GM12873 (cell line): Measurements from ENCODE around the gene REXO1.

Experiments used
- TF ChIP-seq, protein P1 (sequence below): IDR thresholded peaks from 2 replicates; pipeline ENCODE4 v1.5.1; 2012; ENCODE audit warnings: low read depth, mild to moderate bottlenecking, moderate library complexity, low read length, control low read depth; ENCODE audit not compliant: insufficient read depth; ENCODE audit errors: missing control alignments

The REXO1 gene

GRCh38 chr19:1884719-1885334 lies 36.5 kb upstream of the REXO1 start:
- TF ChIP-seq, protein P1, sequence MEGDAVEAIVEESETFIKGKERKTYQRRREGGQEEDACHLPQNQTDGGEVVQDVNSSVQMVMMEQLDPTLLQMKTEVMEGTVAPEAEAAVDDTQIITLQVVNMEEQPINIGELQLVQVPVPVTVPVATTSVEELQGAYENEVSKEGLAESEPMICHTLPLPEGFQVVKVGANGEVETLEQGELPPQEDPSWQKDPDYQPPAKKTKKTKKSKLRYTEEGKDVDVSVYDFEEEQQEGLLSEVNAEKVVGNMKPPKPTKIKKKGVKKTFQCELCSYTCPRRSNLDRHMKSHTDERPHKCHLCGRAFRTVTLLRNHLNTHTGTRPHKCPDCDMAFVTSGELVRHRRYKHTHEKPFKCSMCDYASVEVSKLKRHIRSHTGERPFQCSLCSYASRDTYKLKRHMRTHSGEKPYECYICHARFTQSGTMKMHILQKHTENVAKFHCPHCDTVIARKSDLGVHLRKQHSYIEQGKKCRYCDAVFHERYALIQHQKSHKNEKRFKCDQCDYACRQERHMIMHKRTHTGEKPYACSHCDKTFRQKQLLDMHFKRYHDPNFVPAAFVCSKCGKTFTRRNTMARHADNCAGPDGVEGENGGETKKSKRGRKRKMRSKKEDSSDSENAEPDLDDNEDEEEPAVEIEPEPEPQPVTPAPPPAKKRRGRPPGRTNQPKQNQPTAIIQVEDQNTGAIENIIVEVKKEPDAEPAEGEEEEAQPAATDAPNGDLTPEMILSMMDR: no peak

- TF ChIP-seq, protein P1: no peak
Measured at GRCh38 chr19:1884291-1884718, 36.0 kb upstream of the REXO1 start.

- TF ChIP-seq, protein P1: no peak
Measured at GRCh38 chr19:1883784-1884183, 35.5 kb upstream of the REXO1 start.

DNA sequence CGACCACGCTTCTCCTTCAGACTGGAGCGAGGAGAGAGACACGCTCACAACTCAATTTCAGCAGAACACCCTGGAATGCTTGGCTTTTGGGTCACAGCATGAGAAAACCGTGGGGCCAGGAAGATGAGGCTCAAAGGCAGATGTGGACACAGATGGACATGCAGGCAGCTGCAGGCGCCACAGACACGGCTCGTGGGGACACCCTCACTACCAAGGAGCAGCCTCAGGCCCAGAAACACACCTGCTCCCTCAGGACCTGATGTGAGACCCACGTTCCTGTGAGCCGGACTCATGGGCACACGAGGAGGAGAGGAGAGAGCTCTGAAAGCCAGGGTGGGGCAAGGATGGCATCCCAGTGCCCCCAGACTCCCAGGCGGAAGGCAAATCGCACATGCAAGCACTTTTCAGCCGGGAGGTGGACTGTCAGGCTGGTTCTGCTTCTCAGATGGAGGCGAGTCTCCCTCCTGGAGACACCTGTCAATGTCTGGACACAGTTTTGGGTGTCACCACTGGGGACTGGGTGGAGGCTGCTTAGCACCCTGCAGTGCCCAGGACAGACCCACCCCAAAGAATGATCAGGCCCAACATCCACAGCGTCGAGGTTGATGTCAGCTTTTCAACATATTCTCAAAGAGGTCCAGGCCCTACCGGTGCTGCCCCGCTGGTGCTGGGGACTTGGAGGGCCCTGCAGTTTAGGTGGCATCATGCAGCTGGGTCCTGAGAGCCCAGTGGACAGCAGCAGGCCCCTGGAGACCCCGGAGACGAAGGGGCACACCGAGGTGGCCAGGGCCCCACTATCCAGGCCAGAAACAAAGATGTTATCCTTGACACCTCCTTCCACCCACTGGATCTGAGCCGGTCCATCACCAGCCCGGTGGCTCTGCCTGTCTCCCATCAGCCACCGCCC lies 34.8 kb upstream of the REXO1 start:
- TF ChIP-seq, protein P1: no peak

DNA sequence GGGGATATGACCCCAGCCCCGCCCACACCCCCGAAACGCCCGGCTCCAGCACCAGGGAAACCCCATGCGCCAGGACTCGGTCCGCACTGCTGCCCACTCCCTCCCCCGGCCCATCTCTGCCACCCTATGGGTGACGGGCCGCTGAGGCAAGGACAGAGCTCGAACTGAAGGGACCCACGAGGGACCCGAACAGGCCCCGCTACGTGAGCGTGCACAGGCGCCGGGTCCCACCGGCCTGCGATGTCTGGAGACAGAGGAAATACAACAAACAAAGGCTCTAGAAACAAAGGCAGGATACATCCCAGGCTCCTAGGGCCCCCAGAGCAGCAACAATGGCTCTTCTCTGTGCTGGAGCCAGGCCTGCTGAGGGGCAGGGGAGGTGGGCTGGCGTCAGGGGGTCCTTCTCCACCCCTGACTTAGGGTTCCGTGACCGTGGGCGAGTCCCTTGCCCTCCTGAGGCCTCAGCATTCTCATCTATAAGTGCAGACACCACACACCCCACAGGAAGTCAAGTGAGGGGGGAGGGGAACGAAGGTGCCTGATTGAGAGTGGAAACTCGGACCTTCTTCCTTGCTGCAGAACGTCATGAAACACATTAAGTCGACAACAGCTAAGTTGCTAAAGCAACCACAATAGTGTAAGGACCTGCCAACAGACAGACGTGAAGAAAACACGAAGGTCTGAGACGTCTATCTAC lies 34.0 kb upstream of the REXO1 start:
- TF ChIP-seq, protein P1: no peak

DNA sequence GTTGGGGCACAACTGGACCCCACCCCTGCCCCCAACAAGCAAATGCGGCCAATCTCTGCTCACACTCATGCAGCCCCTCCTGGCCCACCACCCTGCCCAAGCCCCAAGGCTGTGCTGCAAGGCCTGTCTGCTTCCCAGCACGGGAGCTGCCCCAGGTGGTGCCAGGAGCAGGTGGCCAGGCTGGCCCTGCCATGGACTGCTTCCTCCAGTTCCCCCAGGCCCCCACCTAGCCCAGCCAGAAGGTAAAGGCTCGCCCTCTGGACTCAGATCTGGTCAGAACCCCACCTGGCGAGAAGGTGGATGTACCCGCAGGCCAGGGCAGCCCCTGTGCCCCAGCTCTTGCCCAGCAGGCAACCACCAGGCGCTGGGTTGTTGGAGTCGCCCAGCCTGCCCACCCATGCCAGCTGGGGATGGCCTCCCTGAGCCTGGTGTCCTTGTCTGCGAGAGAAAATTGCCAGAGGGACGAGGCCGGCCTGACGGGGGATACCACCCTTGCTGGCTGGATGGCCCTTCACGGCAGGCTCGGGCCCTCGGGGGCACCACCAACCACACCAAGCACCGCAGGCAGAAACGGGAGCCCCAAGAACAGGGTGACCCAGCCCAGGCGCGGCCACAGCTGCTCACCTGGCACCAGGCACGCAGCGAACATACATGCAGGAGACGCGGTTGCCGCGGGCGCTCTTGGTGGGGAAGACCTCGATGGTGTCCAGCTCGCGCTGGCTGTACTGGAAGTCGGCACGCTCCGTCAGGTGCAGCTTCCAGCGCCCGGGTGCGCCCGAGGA lies 32.5 kb upstream of the REXO1 start:
- TF ChIP-seq, protein P1: no peak
